DMS114 treated with DMSO at 0.1 percent for 48 hours (cell line): ENCODE measurements around the gene DIRAS1.

Experiments used
- DNase-seq: peaks from one replicate; lab custom pipeline; 2025; ENCODE audit not compliant: unreplicated experiment; lab: John Stamatoyannopoulos, UW

DIRAS1 gene

DNA sequence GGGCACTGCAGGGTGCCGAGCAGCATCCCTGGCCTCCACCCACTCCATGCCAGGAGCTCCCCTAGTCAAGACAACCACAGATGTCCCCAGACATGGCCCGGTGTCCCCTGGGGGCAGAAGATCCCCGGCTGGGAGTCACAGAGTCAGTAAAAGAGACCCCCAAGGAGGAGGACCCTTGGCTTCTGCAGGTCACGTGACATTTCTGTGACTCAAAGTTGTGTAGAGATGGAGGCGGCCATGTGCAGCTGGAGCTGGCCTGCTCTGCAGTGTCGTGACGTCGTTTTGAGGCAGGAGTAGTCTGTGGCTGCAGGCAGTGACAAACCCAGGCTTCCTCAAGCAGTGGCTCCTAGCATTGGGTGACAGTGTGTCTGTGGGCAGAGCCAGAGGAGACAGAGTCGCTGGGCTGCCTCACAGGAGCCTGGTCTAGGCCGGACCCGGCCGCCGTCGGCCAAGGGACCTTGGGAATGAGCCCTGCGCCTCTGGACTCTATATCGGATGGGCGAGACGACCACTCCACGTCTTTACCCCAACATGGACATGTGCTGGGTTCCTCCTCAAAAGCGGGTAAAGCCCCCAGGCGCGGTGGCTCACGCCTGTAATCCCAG, 7.7 kb upstream of the DIRAS1 start:
- DNase-seq = no peak

DNA sequence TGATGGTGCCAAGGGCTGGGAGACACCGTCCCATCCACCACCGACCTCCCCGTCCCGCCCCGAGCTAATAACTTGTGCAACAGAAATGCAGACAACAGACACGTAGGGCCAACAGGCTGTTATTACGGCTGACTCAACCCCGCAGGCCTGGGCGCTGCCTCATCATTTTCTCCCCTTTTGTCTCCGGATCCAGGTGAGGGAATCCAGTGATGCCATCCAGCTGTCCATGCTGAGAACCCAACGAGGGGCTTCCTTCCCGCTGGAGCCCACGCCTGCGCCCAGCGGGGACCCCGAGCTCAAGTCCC, 6.4 kb upstream of the DIRAS1 start:
- DNase-seq = no peak

- DNase-seq = no peak
These were observed 5.9 kb upstream of the DIRAS1 start for GRCh38 chr19:2726904-2727639.

GRCh38 chr19:2726160-2726855, 5.1 kb upstream of the DIRAS1 start:
- no peak for DNase-seq

DNA sequence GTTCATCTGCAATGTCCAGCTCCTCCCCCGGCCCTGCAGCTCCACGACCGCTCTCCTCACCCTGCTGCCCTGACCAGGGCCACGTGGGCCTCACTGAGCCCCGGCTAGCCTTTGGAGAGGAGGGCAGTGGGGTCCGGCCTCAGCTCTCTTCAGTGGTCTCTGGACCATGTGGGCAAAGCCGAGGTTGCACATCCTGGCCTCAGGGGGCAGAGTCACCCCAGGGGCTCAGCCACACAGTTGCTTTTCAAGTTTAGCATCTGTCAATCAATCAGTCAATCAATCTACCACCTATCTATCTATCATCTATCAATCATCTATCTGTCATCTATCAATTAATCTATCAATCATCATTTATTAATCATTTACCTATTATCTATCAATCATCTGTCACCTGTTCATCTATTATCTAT, 3.0 kb upstream of the DIRAS1 start:
- no peak for DNase-seq

- DNase-seq = no peak
These were observed 2.6 kb upstream of the DIRAS1 start for GRCh38 chr19:2723747-2724146.

DNA sequence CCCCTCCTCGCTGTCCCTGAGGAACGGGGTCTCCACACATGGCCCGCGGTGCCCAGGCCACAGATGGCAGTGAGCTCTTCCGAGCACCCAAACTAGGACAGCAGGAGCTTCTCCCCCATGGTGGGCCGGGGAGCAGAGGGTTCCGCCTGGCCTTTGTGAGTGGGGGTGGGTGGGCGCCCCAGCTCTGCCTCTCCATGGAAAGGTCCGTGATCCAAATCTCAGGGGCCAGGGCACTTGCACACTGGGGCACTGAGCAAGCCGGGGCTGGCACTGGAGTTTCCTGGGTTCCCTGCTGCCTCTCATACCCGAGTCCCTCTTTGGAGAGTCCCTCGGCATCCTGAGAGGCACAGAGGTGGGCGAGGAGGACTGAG, 2.2 kb upstream of the DIRAS1 start:
- no peak for DNase-seq

DNA sequence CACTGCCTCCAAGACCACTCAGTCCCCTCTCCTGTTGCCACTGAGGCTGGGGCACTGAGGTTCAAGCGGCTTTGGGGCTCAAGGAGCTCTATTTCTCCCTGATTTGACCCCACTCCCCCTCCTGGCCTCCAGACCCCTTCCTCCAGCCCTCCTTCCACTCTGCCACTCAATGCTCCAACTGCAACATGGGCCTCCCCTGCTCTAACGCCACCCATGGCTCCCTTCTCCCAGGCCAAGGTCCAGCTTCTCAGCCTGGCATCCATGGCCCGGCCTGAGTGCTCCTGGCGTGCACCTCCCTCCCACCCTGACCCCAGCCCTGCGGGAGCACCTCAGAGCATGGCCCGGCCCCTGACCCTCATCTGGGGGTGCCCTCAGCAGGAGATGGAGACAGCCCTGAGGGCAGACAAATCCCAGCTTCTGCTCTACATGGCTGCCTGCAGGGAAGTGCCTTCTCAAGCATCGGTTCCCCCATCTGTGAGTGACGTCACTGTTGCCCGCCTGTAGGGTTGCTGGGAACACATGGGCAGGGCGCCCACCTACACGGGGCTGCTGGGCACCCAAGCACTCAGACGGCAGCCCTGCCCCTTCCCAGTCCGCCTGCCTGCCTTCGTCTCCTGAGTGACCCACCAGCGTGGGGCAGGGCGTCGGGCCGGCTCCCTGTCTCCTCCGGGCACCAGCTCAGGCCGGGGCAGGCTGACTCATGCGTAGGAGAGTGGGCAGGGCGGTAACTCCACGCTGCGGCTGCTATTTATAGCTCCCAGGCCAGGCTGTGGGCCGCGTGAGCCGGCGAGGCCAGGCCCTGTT, 1.6 kb upstream of the DIRAS1 start:
- no peak for DNase-seq

DNA sequence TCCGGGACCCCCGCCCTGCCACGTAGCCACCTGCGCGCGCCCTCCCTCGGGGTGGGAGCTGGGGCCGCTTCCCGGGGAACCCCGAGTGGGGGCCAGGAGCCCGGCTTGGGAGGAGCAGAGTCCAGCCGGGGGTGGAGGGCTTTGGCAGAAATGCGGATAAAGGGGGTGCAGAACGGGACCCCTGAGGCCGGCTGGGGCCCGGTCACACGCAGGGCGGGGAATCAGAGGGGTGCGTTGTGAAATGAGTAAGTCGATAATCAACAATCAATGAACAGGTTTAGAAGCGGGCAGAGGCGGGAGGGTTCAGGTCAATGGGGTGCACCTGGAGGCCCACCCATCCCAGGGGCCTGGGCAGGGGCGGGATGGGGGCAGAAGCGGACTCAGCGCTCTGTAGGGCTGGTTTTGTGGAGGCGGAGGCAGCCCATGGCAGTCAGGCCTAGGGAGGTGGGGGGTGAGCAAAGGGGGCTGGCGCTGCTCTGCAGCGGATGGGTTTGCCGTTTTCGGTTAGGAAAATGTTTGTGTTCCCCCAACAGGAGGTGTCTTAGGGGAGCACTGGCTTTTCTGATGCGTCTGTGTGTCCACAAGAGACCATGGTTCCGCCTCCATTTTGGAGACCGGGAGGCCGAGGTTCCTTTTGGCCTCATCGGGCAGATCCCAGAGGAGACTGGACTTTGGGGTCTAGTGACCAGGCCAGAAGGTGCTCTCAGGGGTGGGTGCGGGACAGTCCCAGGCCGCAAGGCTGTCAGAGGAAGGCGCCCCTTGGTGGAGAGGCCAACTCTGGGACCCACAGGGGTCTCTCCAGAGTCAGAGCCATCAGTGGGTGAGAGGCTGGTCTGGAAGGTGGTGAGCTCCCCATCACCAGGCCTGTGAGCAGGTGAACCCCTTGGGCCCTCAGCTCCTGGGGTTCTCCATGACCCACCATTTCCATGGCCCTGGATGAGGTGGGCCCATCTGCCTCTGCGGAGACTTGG, 683 bp upstream of the DIRAS1 start:
- DNase-seq = no peak

GRCh38 chr19:2719920-2720776, 1.0 kb downstream of the DIRAS1 start:
- no peak for DNase-seq

DNA sequence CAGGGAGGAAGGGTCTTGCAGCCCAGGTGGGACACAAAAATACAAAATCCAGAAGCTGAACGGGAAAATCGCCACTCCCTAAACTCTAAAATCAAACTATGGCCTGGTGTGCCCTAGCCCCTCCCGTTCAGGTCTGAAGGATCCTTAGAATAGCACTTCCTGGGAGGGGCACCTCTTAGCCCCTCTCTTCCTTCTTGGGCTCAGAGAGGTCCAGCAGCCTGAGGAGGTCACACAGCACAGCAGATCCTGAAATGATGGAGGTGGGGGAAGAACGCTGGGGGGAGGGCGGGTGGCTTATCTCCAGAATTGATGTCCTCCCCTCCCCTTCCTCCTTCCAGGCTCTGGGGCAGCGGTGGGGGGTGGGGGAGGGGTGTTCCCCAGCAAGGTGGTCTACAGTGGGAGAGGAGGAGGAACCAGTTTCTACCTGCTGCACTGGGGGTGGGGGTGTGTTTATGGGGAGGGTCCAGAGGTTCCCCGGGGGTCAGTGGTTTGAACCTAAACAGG, 1.9 kb downstream of the DIRAS1 start:
- no peak for DNase-seq

DNA sequence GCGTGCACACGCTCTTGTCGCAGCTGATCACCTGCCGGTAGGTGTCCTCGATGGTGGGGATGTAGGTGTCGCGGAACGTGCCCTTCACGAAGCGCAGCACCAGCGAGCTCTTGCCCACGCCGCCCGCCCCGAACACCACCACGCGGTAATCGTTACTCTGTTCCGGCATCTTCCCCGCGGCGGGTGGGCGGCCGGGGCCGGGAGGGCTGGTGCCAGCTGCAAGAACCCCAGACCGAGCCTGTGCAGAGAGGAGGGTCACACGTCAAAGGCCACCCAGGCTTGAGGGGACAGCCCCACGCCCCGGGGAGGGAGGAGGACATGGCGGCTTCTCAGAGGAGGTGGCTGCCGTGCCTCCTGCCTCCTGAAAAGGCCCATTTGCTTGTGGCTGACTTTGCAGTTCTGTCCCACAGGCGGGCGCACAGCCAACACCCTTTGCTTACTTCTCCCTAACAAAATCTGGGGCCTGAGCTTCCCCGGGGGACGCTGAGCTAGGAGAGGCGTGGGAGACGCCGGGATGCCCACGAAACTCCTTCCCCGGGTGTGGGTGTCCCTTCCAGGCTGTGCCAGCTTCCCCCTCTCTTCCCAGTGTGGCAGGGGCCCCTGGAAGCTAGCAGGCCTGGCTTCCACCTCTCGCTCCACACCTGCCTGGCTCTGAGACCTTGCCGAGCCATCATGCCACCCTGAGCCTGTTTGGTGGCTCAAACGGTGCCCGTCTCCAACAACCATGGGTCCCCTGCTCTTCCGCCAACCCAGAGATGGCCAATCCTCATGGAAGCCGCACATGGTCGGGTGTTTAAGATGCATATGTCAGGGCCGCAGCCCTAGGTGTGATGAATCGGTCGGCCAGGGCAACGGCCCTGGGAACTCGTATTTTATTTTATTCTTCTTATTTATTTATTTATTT, 3.3 kb downstream of the DIRAS1 start:
- DNase-seq = no peak

GRCh38 chr19:2716722-2717637, 4.2 kb downstream of the DIRAS1 start:
- no peak for DNase-seq

- DNase-seq = no peak
These were observed 4.9 kb downstream of the DIRAS1 start for GRCh38 chr19:2716275-2716650.

DNA sequence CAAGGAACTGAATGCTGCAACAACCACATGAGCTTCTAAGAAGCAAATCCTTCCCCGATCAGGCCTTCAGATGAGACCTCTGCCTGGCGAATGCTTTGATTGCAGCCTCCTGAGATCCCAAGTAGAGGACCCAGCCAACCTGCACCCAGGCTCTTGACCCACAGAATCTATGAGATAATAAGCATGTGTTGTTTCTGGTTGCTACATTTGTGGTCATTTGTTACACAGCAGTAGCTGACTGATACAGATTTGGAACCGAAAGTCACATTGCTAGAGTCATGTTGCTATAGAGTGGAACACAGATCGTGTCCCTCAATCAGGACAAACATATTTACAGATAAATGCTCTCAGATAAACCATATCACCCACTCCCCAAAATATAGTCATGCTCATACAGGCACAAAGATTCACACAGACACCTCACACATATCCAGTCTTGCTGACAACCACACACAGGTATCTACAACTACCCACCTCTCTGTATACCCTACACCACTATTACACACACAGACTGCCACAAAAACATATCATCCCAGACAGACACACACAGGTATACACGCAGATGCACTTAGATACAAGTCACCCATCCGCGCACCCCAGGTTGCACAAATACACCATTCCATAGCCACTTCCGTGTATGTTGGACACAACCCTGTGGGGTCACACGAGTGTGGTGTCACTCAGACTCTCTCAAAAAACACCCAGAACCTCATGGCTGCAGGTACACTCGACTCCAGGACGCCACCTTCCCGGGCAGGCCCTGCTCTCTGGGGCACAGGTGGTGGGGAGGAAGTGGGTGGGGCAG, 5.5 kb downstream of the DIRAS1 start:
- DNase-seq = no peak

DNA sequence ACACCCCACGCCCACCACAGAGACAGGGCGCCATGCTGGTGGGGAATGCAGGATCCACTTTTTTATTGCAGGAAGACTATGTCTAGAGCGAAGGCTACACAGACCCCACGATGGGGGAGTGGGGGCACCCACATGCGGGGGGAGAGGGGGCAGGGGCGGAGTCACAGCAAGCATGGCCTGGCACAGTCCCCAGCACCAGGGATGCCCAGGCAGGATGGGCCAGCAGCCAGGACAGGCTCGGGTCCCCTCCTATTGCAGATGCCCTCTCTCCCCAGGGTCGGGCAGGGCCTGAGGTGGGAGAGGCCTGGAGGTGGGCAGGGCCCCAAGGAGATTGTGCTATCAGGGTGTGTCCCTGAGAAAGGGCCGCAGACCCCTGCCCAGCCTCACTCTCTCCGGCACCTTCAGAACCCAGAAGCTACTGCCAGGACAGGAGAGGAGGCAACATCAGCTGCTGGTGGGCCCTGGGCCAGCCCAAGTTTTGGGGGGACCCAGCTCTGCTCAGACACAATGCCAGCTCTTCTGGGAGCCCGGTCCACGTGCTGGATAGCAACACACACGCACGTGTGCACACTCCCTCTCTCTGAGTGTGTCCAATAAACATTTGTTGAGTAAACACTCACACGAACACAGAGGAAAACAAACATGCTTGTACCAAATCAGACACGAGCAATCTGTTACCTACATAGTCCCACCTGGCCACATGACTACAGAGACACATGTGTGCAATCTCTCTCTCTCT, 6.5 kb downstream of the DIRAS1 start:
- DNase-seq = no peak
